ENCODE results near the gene AAGAB.

GRCh38 chr15:67253549-67254237, 768 bp downstream of the AAGAB start:
- TF ChIP-seq, protein P1, sequence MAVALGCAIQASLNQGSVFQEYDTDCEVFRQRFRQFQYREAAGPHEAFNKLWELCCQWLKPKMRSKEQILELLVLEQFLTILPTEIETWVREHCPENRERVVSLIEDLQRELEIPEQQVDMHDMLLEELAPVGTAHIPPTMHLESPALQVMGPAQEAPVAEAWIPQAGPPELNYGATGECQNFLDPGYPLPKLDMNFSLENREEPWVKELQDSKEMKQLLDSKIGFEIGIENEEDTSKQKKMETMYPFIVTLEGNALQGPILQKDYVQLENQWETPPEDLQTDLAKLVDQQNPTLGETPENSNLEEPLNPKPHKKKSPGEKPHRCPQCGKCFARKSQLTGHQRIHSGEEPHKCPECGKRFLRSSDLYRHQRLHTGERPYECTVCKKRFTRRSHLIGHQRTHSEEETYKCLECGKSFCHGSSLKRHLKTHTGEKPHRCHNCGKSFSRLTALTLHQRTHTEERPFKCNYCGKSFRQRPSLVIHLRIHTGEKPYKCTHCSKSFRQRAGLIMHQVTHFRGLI (tag by site-specific recombination; IDR thresholded peaks at IDR 0.05), result no peak
- TF ChIP-seq ZNF768 (tag by site-specific recombination; IDR thresholded peaks at IDR 0.05) (no peak), ZNF830 (tag by site-specific recombination; IDR thresholded peaks at IDR 0.05; ENCODE audit: low read depth) (no peak), ZBTB7A (tag by site-specific recombination; IDR thresholded peaks at IDR 0.05; ENCODE audit: low read depth) (no peak), ZNF660 (tag by site-specific recombination; IDR thresholded peaks at IDR 0.05) (no peak), ZNF670 (tag by site-specific recombination; IDR thresholded peaks at IDR 0.05; ENCODE audit: low read depth) (no peak)
- TF ChIP-seq, protein P2, sequence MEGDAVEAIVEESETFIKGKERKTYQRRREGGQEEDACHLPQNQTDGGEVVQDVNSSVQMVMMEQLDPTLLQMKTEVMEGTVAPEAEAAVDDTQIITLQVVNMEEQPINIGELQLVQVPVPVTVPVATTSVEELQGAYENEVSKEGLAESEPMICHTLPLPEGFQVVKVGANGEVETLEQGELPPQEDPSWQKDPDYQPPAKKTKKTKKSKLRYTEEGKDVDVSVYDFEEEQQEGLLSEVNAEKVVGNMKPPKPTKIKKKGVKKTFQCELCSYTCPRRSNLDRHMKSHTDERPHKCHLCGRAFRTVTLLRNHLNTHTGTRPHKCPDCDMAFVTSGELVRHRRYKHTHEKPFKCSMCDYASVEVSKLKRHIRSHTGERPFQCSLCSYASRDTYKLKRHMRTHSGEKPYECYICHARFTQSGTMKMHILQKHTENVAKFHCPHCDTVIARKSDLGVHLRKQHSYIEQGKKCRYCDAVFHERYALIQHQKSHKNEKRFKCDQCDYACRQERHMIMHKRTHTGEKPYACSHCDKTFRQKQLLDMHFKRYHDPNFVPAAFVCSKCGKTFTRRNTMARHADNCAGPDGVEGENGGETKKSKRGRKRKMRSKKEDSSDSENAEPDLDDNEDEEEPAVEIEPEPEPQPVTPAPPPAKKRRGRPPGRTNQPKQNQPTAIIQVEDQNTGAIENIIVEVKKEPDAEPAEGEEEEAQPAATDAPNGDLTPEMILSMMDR (tag by site-specific recombination; IDR thresholded peaks at IDR 0.05), result no peak
